Activated CD8-positive, alpha-beta T cell treated with anti-CD3 and anti-CD28 coated beads, Interleukin-2, amount 10 ng/mL, durations not matched to agents 7 days and 5 days (primary cell): Measurements from ENCODE around the gene RAB7B. TPM values are rescaled to one million over a fixed set of nuclear protein-coding genes. Genes with fewer than 3 reads are reported as not detected.
"Not testable (repeated sequence)": the region's sequence is repeated elsewhere in the genome, so short reads cannot be mapped to it uniquely, and the experiment has no call there.

Experiments
- ATAC-seq: fragments of 150-1000 bp; cut with Tn5 transposase; one replicate; pipeline ENCODE4 v1.10.0; 2021; ENCODE audit warnings: moderate library complexity
- CTCF ChIA-PET: fragments of 350-600 bp; sonication (Branson Sonifier 250); formaldehyde crosslinking; loops from one replicate; lab custom pipeline; 2021; ENCODE audit warnings: antibody characterized with exemption; lab: Charles Lee
- POLR2A ChIA-PET: fragments of 350-600 bp; sonication (Branson Sonifier 250); formaldehyde crosslinking; loops from one replicate; lab custom pipeline; 2021; ENCODE audit warnings: antibody characterized with exemption; lab: Charles Lee
- DNase-seq: peaks from one replicate; pipeline ENCODE4 v3.0.0-alpha.2; 2020
- H3K27ac Mint-ChIP-seq: one replicate; pipeline ENCODE4 v1.8.0; 2021; ENCODE audit warnings: mild to moderate bottlenecking, mixed read lengths
- H3K27me3 Mint-ChIP-seq: one replicate; pipeline ENCODE4 v1.8.0; 2021; ENCODE audit warnings: low read depth, mixed read lengths
- H3K36me3 Mint-ChIP-seq: one replicate; pipeline ENCODE4 v1.8.0; 2021; ENCODE audit warnings: low read depth, mixed read lengths
- H3K4me1 Mint-ChIP-seq: one replicate; pipeline ENCODE4 v1.8.0; 2021; ENCODE audit warnings: low read depth, mixed read lengths
- H3K4me3 Mint-ChIP-seq: one replicate; pipeline ENCODE4 v1.8.0; 2021; ENCODE audit warnings: mild to moderate bottlenecking, mixed read lengths
- H3K9me3 Mint-ChIP-seq: one replicate; pipeline ENCODE4 v1.8.0; 2022; ENCODE audit warnings: mixed read lengths; ENCODE audit not compliant: insufficient read depth
- total RNA-seq, 2 experiments: library from RNA; stranded (reverse); gene quantifications; one replicate each; pipeline ENCODE4 v1.2.3, GENCODE V29; 2021

The RAB7B gene
- total RNA-seq, 2 experiments from 2014 or later, result not detected

GRCh38 chr1:206005778-206006180, 2.6 kb upstream of the RAB7B start:
- CTCF ChIA-PET, result interaction anchor here (0.8 to 0.9 kb wide), 2 partner anchors 28 to 88 kb away, joined by 3 to 4 read pairs; no protein-coding TSS in a partner anchor
- H3K27ac Mint-ChIP-seq, result no peak overlapping the region
- POLR2A ChIA-PET, result no interaction called here
- DNase-seq, result no peak
- H3K27me3 Mint-ChIP-seq, result peaks cover 7% of the 10 kb centered on the region
- H3K4me3 Mint-ChIP-seq, result no peak overlapping the region
- no peak for ATAC-seq
- H3K36me3 Mint-ChIP-seq, result no peaks in the 10 kb centered on the region
- H3K4me1 Mint-ChIP-seq, result peaks cover 4% of the 10 kb centered on the region
- H3K9me3 Mint-ChIP-seq, result no peaks in the 10 kb centered on the region

GRCh38 chr1:206005234-206005633, 2.0 kb upstream of the RAB7B start:
- ChIA-PET CTCF (no interaction called here), POLR2A (no interaction called here)
- Mint-ChIP-seq H3K4me3 (no peak overlapping the region), H3K9me3 (no peaks in the 10 kb centered on the region), H3K27me3 (peaks cover 7% of the 10 kb centered on the region), H3K27ac (no peak overlapping the region), H3K4me1 (no peaks in the 10 kb centered on the region), H3K36me3 (no peaks in the 10 kb centered on the region)
- ATAC-seq (no peak), DNase-seq (no peak)

GRCh38 chr1:206004826-206005225, 1.6 kb upstream of the RAB7B start:
- POLR2A ChIA-PET, result no interaction called here
- Mint-ChIP-seq H3K36me3 (no peaks in the 10 kb centered on the region), H3K27ac (no peak overlapping the region), H3K9me3 (no peaks in the 10 kb centered on the region), H3K4me1 (no peaks in the 10 kb centered on the region), H3K27me3 (peaks cover 7% of the 10 kb centered on the region), H3K4me3 (no peak overlapping the region)
- no peak for DNase-seq
- CTCF ChIA-PET, result no interaction called here
- ATAC-seq, result no peak

GRCh38 chr1:206003854-206004800, 932 bp upstream of the RAB7B start:
- no peak overlapping the region for H3K4me3 Mint-ChIP-seq
- ATAC-seq (no peak), DNase-seq (no peak)
- H3K4me1 Mint-ChIP-seq, result no peaks in the 10 kb centered on the region
- no peaks in the 10 kb centered on the region for H3K36me3 Mint-ChIP-seq
- CTCF ChIA-PET, result no interaction called here
- peaks cover 7% of the 10 kb centered on the region for H3K27me3 Mint-ChIP-seq
- H3K27ac Mint-ChIP-seq, result no peak overlapping the region
- POLR2A ChIA-PET, result no interaction called here
- no peaks in the 10 kb centered on the region for H3K9me3 Mint-ChIP-seq

- ChIA-PET CTCF (no interaction called here), POLR2A (no interaction called here)
- H3K9me3 Mint-ChIP-seq, result no peaks in the 10 kb centered on the region
- no peaks in the 10 kb centered on the region for H3K36me3 Mint-ChIP-seq
- ATAC-seq (no peak), DNase-seq (no peak)
- H3K4me1 Mint-ChIP-seq, result no peaks in the 10 kb centered on the region
- H3K27ac Mint-ChIP-seq, result no peak overlapping the region
- no peak overlapping the region for H3K4me3 Mint-ChIP-seq
- peaks cover 9% of the 10 kb centered on the region for H3K27me3 Mint-ChIP-seq
Observed at GRCh38 chr1:206002160-206002559, 1.0 kb downstream of the RAB7B start.

GRCh38 chr1:206001476-206001888, 1.7 kb downstream of the RAB7B start:
- no peak for DNase-seq
- H3K4me3 Mint-ChIP-seq, result no peak overlapping the region
- no peak for ATAC-seq
- H3K9me3 Mint-ChIP-seq, result no peaks in the 10 kb centered on the region
- no peaks in the 10 kb centered on the region for H3K36me3 Mint-ChIP-seq
- peaks cover 13% of the 10 kb centered on the region for H3K27me3 Mint-ChIP-seq
- H3K27ac Mint-ChIP-seq, result no peak overlapping the region
- no peaks in the 10 kb centered on the region for H3K4me1 Mint-ChIP-seq
- CTCF ChIA-PET, result interaction anchor here (1.5 to 4.3 kb wide), 2 partner anchors 16 to 104 kb away, joined by 5 to 24 read pairs; no protein-coding TSS in a partner anchor
- POLR2A ChIA-PET, result no interaction called here

GRCh38 chr1:206000641-206001339, 2.4 kb downstream of the RAB7B start:
- Mint-ChIP-seq H3K4me3 (no peak overlapping the region), H3K27me3 (peaks cover 10% of the 10 kb centered on the region), H3K4me1 (no peaks in the 10 kb centered on the region), H3K9me3 (no peaks in the 10 kb centered on the region), H3K36me3 (no peaks in the 10 kb centered on the region), H3K27ac (no peak overlapping the region)
- CTCF ChIA-PET, result interaction anchor here (1.5 to 4.4 kb wide), 3 partner anchors 15 to 105 kb away, joined by 5 to 24 read pairs (median 20); no protein-coding TSS in a partner anchor
- no peak for DNase-seq
- POLR2A ChIA-PET, result no interaction called here
- ATAC-seq, result no peak

- Mint-ChIP-seq H3K36me3 (no peaks in the 10 kb centered on the region), H3K9me3 (no peaks in the 10 kb centered on the region), H3K27ac (no peak overlapping the region), H3K27me3 (peaks cover 8% of the 10 kb centered on the region), H3K4me3 (no peak overlapping the region), H3K4me1 (no peaks in the 10 kb centered on the region)
- DNase-seq (no peak), ATAC-seq (no peak)
- CTCF ChIA-PET, result interaction anchor here (1.1 to 4.4 kb wide), 4 partner anchors 13 to 108 kb away, joined by 3 to 24 read pairs (median 12); no protein-coding TSS in a partner anchor
- POLR2A ChIA-PET, result no interaction called here
Observed at GRCh38 chr1:205998457-205999241, 4.5 kb downstream of the RAB7B start.

GRCh38 chr1:205996641-205997040, 6.6 kb downstream of the RAB7B start:
- H3K4me1 Mint-ChIP-seq, DNase-seq, H3K4me3 Mint-ChIP-seq, H3K9me3 Mint-ChIP-seq, ATAC-seq, H3K36me3 Mint-ChIP-seq, POLR2A ChIA-PET, H3K27ac Mint-ChIP-seq: not testable (repeated sequence)
- peaks cover 11% of the 10 kb centered on the region for H3K27me3 Mint-ChIP-seq
- CTCF ChIA-PET, result interaction anchor here (1.2 to 4.4 kb wide), 2 partner anchors 12 to 20 kb away, joined by 4 to 20 read pairs; no protein-coding TSS in a partner anchor

- no peak for ATAC-seq
- Mint-ChIP-seq H3K4me1 (no peaks in the 10 kb centered on the region), H3K36me3 (no peaks in the 10 kb centered on the region), H3K27ac (no peak overlapping the region), H3K27me3 (peaks cover 13% of the 10 kb centered on the region), H3K4me3 (no peak overlapping the region), H3K9me3 (no peaks in the 10 kb centered on the region)
- ChIA-PET POLR2A (no interaction called here), CTCF (interaction anchor here (2.5 kb wide), 1 partner anchor 17 kb away, joined by 7 read pairs; no protein-coding TSS in a partner anchor)
- no peak for DNase-seq
Observed at GRCh38 chr1:205994346-205994745, 8.8 kb downstream of the RAB7B start.

- H3K36me3 Mint-ChIP-seq, result no peaks in the 10 kb centered on the region
- H3K9me3 Mint-ChIP-seq, result no peaks in the 10 kb centered on the region
- H3K27ac Mint-ChIP-seq, result no peak overlapping the region
- H3K27me3 Mint-ChIP-seq, result peaks cover 13% of the 10 kb centered on the region
- H3K4me1 Mint-ChIP-seq, result no peaks in the 10 kb centered on the region
- DNase-seq (no peak), ATAC-seq (no peak)
- no peak overlapping the region for H3K4me3 Mint-ChIP-seq
- ChIA-PET CTCF (interaction anchor here (0.7 to 2.5 kb wide), 3 partner anchors 9 to 113 kb away, joined by 3 to 7 read pairs (median 3); no protein-coding TSS in a partner anchor), POLR2A (no interaction called here)
Observed at GRCh38 chr1:205993068-205993467, 10.1 kb downstream of the RAB7B start.
